Measurements from ENCODE around the gene ZDHHC11. TPM values are rescaled to one million over a fixed set of nuclear protein-coding genes. Genes with fewer than 3 reads are reported as not detected.
A peak's percentile ranks its signal among the peaks of the same experiment; 100 is the strongest.
"Not testable (repeated sequence)": the region's sequence is repeated elsewhere in the genome, so short reads cannot be mapped to it uniquely, and the experiment has no call there.

The ZDHHC11 gene
- total RNA-seq, 1 donor from 2014 or later, result 73.0 TPM

DNA sequence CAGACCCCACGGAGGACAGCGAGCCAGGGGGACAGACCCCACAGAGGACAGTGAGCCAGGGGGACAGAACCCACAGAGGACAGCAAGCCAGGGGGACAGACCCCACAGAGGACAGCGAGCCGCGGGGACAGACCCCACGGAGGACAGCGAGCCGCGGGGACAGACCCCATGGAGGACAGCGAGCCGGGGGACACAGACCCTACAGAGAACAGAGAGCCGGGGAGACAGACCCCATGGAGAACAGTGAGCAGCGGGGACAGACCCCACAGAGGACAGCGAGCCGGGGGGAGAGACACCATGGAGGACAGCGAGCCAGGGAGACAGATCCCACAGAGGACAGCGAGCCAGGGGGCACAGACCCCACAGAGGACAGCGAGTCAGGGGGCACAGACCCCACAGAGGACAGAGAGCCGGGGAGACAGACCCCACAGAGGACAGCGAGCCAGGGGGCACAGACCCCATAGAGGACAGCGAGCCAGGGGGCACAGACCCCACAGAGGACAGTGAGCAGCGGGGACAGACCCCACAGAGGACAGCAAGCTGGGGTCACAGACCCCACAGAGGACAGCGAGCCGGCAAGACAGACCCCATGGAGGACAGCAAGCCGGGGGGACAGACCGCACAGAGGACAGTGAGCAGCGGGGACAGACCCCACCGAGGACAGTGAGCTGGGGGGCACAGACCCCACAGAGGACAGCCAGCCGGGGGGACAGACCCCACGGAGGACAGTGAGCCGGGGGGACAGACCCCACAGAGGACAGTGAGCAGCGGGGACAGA is 4.4 kb upstream of the ZDHHC11 start:
- TF ChIP-seq CTCF (IDR thresholded peaks at IDR 0.05; ENCODE audit: partially characterized antibody, unreplicated experiment), result no peak
- no peak overlapping the region for H3K4me3 Mint-ChIP-seq (ENCODE audit: unreplicated experiment)
- no peak overlapping the region for H3K27ac Mint-ChIP-seq (ENCODE audit: unreplicated experiment)
- peaks cover 11% of the 10 kb centered on the region for H3K9me3 Mint-ChIP-seq (ENCODE audit: unreplicated experiment)
- peaks cover 13% of the 10 kb centered on the region for H3K27me3 Mint-ChIP-seq (ENCODE audit: unreplicated experiment)
- H3K4me1 Mint-ChIP-seq (ENCODE audit: low read depth, unreplicated experiment), result no peaks in the 10 kb centered on the region
- peak; percentile 10 for DNase-seq
- no peaks in the 10 kb centered on the region for H3K36me3 Mint-ChIP-seq (ENCODE audit: unreplicated experiment)

- Mint-ChIP-seq H3K9me3 (ENCODE audit: unreplicated experiment) (peaks cover 11% of the 10 kb centered on the region), H3K4me1 (ENCODE audit: low read depth, unreplicated experiment) (no peaks in the 10 kb centered on the region), H3K36me3 (ENCODE audit: unreplicated experiment) (no peaks in the 10 kb centered on the region), H3K4me3 (ENCODE audit: unreplicated experiment) (no peak overlapping the region), H3K27ac (ENCODE audit: unreplicated experiment) (no peak overlapping the region), H3K27me3 (ENCODE audit: unreplicated experiment) (peaks cover 13% of the 10 kb centered on the region)
- peak; percentile 13 for DNase-seq
- TF ChIP-seq CTCF (IDR thresholded peaks at IDR 0.05; ENCODE audit: partially characterized antibody, unreplicated experiment), result no peak
Measured at GRCh38 chr5:854217-854616, 3.4 kb upstream of the ZDHHC11 start.

DNA sequence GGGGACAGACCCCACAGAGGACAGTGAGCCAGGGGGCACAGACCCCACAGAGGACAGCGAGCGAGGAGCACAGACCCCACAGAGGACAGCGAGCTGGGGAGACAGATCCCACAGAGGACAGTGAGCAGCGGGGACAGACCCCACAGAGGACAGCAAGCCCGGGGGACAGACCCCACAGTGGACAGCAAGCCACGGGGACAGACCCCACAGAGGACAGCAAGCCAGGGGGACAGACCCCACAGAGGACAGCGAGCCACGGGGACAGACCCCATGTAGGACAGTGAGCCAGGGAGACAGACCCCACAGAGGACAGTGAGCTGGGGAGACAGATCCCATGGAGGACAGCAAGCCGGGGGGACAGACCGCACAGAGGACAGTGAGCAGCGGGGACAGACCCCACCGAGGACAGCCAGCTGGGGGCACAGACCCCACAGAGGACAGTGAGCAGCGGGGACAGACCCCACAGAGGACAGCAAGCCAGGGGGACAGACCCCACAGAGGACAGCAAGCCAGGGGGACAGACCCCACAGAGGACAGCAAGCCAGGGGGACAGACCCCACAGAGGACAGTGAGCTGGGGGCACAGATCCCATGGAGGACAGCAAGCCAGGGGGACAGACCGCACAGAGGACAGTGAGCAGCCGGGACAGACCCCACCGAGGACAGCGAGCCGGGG is 2.8 kb upstream of the ZDHHC11 start:
- H3K4me3 Mint-ChIP-seq (ENCODE audit: unreplicated experiment); DNase-seq; H3K27ac Mint-ChIP-seq (ENCODE audit: unreplicated experiment); H3K4me1 Mint-ChIP-seq (ENCODE audit: low read depth, unreplicated experiment); H3K36me3 Mint-ChIP-seq (ENCODE audit: unreplicated experiment): not testable (repeated sequence)
- Mint-ChIP-seq H3K27me3 (ENCODE audit: unreplicated experiment) (peaks cover 13% of the 10 kb centered on the region), H3K9me3 (ENCODE audit: unreplicated experiment) (peaks cover 11% of the 10 kb centered on the region)

- Mint-ChIP-seq H3K27ac (ENCODE audit: unreplicated experiment) (no peak overlapping the region), H3K27me3 (ENCODE audit: unreplicated experiment) (peaks cover 11% of the 10 kb centered on the region), H3K9me3 (ENCODE audit: unreplicated experiment) (peaks cover 11% of the 10 kb centered on the region), H3K4me3 (ENCODE audit: unreplicated experiment) (no peak overlapping the region), H3K36me3 (ENCODE audit: unreplicated experiment) (no peaks in the 10 kb centered on the region), H3K4me1 (ENCODE audit: low read depth, unreplicated experiment) (no peaks in the 10 kb centered on the region)
- no peak for DNase-seq
- TF ChIP-seq CTCF (IDR thresholded peaks at IDR 0.05; ENCODE audit: partially characterized antibody, unreplicated experiment), result no peak
Measured at GRCh38 chr5:852431-853401, 1.9 kb upstream of the ZDHHC11 start.

DNA sequence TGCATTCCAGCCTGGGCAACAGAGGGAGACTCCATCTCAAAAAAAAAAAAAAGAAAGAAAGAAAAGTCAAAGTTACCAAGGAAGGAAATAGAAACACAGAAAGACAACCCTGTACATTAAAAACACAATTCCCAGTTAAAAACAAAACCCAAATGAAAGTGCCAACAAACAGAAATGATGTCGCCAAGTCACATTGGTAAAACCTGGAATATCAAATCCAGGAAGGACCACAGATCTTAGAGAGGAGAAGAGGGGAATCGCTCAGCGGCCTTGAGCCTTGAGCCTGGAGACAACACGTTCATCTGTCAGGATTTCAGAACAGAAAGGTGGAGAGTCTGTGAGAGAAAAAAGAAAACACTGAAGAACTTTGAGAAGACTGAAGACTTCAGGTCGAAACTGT is 1.2 kb upstream of the ZDHHC11 start:
- Mint-ChIP-seq H3K4me3 (ENCODE audit: unreplicated experiment) (no peak overlapping the region), H3K27me3 (ENCODE audit: unreplicated experiment) (peaks cover 8% of the 10 kb centered on the region), H3K9me3 (ENCODE audit: unreplicated experiment) (peaks cover 11% of the 10 kb centered on the region), H3K36me3 (ENCODE audit: unreplicated experiment) (no peaks in the 10 kb centered on the region), H3K4me1 (ENCODE audit: low read depth, unreplicated experiment) (no peaks in the 10 kb centered on the region), H3K27ac (ENCODE audit: unreplicated experiment) (no peak overlapping the region)
- TF ChIP-seq CTCF (IDR thresholded peaks at IDR 0.05; ENCODE audit: partially characterized antibody, unreplicated experiment), result no peak
- no peak for DNase-seq

All from glutamatergic neuron (in vitro differentiated cells).